ENCODE measurements around the gene NFYC.

NFYC gene

DNA sequence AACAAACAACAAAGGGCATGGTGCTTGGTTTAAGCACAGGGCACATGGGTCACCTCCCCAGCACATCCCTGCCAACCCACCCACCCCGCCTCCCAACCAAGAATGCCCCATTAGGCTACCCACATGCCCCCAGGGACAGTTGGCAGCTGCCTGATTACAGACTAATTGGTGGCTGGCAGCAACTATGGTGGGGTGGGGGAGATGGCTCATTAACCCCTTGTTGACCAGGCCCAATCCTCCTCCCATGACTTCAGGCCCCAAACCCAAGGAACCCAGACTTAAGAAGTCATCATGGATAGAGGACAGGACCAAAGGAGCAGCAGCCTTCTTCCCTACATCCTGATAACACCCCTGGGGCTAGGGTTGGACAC lies 27.4 kb upstream of the NFYC start:
- no peak for TF ChIP-seq CTCF (IDR thresholded peaks at IDR 0.05; ENCODE audit: control insufficient read depth, insufficient read depth, low read depth, low read length, missing control alignments)
- DNase-seq (ENCODE audit: low read depth): no peak
- no peak overlapping the region for H3K4me3 ChIP-seq (ENCODE audit: control insufficient read depth, low read depth, low read length)

GRCh38 chr1:40664791-40665190 lies 26.7 kb upstream of the NFYC start:
- TF ChIP-seq CTCF (IDR thresholded peaks at IDR 0.05; ENCODE audit: control insufficient read depth, insufficient read depth, low read depth, low read length, missing control alignments): no peak
- DNase-seq (ENCODE audit: low read depth): no peak
- no peak overlapping the region for H3K4me3 ChIP-seq (ENCODE audit: control insufficient read depth, low read depth, low read length)

- DNase-seq (ENCODE audit: low read depth): no peak
- peak within 1 kb of the TSS; percentile 17 for H3K4me3 ChIP-seq (ENCODE audit: control insufficient read depth, low read depth, low read length)
- no peak for TF ChIP-seq CTCF (IDR thresholded peaks at IDR 0.05; ENCODE audit: control insufficient read depth, insufficient read depth, low read depth, low read length, missing control alignments)
These were observed 26.0 kb upstream of the NFYC start, which contains the start of gene RIMS3 for GRCh38 chr1:40665335-40666171. RIMS3 (minus strand) TSS chr1:40665682; CDS start chr1:40641925, 23,757 bp downstream.

DNA sequence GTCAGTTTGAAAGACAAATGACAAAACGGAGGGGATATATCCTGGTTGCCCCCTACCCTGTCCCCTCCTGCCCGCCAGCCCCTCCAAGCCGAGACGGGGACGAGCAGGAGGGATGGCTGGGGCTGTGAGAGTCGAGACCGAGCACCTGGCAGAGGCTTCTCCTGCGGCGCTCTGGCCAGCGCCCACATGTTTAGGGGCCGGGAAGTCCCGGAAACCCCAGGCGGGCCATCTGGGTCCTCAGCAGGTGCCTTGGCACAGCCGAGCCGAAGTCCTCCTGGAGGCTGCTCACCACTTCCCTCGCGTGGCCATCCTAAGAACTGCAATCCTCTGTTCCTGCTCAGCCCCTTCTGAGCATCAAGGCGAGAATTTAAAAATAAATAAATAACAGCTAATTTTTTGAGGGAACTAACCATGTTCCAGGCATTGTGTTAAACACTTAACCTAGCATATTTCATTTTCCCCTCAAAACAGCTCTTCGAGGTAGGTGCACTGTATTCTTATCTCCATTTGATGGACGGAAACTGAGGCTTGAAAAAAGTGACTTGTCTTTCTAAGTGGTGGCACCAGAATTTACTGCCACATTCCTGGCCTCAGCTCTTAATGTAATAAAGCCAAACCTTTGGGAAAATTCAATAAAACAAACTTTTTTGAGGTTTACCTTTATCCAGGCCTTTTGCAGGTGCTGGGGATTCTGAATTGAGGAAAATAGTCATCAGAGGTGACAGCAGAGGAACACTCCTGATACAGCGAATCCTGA lies 22.6 kb upstream of the NFYC start:
- TF ChIP-seq CTCF (IDR thresholded peaks at IDR 0.05; ENCODE audit: control insufficient read depth, insufficient read depth, low read depth, low read length, missing control alignments): peak; percentile 92
- no peak for DNase-seq (ENCODE audit: low read depth)
- no peak overlapping the region for H3K4me3 ChIP-seq (ENCODE audit: control insufficient read depth, low read depth, low read length)

- TF ChIP-seq CTCF (IDR thresholded peaks at IDR 0.05; ENCODE audit: control insufficient read depth, insufficient read depth, low read depth, low read length, missing control alignments): no peak
These were observed 18.1 kb upstream of the NFYC start for GRCh38 chr1:40673452-40673851.

GRCh38 chr1:40676501-40676900 lies 15.0 kb upstream of the NFYC start:
- TF ChIP-seq CTCF (IDR thresholded peaks at IDR 0.05; ENCODE audit: control insufficient read depth, insufficient read depth, low read depth, low read length, missing control alignments): no peak
- no peak for DNase-seq (ENCODE audit: low read depth)
- H3K4me3 ChIP-seq (ENCODE audit: control insufficient read depth, low read depth, low read length): no peak overlapping the region

More at GRCh38 chr1:40673452-40673851, 18.1 kb upstream of the NFYC start:
- no peak for DNase-seq (ENCODE audit: low read depth)
- H3K4me3 ChIP-seq (ENCODE audit: control insufficient read depth, low read depth, low read length): no peak overlapping the region

Data from AG09309 (cell line).